HG02623 (cell line): Measurements from ENCODE around the gene ABI3BP.
"Not testable (repeated sequence)": the region's sequence is repeated elsewhere in the genome, so short reads cannot be mapped to it uniquely, and the experiment has no call there.

ENCODE experiments used
- ATAC-seq: cut with Tn5 transposase; IDR thresholded peaks from one replicate; pipeline ENCODE4 v1.9.1; 2021; ENCODE audit warnings: moderate library complexity; ENCODE audit not compliant: unreplicated experiment

ABI3BP gene, protein sequence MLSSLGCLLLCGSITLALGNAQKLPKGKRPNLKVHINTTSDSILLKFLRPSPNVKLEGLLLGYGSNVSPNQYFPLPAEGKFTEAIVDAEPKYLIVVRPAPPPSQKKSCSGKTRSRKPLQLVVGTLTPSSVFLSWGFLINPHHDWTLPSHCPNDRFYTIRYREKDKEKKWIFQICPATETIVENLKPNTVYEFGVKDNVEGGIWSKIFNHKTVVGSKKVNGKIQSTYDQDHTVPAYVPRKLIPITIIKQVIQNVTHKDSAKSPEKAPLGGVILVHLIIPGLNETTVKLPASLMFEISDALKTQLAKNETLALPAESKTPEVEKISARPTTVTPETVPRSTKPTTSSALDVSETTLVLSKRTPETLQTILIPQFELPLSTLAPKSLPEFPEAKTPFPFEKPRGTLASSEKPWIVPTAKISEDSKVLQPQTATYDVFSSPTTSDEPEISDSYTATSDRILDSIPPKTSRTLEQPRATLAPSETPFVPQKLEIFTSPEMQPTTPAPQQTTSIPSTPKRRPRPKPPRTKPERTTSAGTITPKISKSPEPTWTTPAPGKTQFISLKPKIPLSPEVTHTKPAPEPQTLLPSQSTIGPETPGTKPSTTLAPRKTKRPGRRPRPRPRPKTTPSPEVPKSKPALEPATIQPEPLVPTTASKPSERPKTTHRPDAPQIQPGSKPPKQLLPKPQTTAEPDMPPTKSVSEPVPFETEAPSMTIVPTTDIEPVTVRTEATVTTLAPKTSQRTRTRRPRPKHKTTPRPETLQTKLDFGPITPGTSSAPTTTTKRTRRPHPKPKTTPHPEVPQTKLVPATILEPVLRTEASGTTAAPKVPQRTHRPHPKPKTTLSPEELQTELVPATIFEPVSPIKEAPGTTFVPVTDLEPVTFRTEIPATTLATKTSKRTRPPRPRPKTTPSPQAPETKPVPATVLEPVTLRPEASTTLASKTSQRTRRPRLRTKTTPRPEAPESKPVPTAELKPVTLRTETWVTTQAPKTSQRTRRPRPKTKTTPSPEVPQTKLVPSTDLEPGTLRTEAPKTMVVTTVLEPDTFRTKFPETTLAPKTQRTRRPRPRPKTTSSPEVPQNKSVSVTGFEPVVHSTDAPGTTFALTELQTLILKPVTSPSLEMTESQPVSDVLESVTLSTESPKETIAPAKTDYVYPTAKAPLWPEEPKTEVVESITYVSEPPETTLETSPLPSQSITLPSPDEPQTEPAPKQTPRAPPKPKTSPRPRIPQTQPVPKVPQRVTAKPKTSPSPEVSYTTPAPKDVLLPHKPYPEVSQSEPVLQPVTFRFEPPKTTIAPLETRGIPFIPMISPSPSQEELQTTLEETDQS (N-terminal part only)

DNA sequence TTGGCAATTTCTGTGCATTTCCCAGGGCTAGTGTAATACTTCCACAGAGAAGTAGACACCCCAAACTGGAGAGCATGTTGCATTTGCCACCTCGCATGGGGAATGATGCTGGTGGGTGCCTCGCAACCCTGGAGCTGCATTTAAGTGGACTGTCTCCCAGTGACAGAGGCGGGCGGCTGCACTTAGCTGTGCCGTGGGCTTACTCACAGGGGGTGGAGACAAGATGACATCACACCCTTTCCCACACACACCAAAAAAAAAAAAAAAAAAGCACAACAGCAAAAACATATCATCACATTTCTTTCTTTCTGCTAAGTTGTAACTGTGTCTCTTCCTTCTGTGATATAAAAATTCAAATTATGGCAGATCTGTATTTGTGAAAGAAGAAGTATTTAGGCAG lies at the start of gene ABI3BP:
ABI3BP (minus strand) TSS at position 113 of the 400 bp plus-strand sequence; CDS start at position 76, 37 bp downstream.
- ATAC-seq: no peak

DNA sequence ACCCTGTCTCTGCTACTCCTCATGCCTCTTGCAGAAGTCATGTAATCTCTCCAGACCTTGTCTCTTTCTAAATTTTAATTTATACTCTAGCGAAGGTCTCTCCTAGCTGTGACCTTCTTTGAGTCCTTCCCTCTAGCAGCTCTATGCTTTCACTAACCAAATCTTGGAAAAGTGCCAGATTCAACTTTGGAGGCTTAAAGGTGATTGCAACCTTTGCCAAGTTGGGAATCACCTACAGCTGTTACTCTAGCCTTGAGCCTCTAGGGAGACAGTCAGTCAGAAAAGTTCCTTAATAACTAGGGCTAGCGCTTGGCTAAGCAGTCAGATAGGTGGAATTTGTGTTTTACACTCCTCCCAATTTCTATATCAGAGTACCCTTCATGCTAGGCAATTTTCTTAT lies 46.1 kb upstream of the ABI3BP start:
- ATAC-seq: no peak

DNA sequence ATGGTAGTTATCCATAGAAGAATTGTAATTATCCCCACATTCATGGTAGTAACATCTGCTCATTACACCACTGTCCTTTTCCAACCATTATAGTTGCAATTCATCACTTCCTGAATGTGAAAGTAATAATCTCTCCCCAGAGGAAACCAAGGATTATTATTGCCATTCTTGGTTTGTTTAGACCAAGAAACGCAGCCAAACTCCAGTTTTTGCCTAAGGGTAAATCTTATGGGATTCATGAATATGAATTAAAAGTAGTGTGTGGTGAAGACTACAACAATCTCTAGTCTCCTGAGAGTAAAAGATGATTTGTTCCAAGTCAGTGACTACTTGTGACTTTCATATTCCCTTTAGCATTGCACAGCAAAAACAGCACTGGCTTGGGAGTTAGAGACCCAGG lies 45.7 kb upstream of the ABI3BP start:
- ATAC-seq: no peak

DNA sequence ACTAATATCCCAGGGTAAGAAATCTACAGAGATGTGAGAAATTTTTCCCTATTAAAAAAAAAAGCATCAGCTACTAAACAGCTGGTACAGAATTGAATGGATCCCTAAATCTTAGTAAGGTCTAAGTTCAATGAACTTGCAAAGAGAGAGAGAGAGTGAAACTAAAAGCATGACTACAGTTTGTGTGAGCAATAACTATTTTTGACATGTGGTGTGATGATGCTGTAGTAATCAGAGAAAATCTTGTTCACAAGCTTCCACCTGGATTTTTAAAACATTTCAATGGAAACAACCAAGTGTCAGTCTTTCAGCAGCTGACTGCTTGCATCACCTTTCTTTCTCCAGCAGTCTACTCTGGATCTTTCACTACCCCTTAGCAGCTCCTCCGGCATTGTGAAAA lies 45.2 kb upstream of the ABI3BP start:
- no peak for ATAC-seq

DNA sequence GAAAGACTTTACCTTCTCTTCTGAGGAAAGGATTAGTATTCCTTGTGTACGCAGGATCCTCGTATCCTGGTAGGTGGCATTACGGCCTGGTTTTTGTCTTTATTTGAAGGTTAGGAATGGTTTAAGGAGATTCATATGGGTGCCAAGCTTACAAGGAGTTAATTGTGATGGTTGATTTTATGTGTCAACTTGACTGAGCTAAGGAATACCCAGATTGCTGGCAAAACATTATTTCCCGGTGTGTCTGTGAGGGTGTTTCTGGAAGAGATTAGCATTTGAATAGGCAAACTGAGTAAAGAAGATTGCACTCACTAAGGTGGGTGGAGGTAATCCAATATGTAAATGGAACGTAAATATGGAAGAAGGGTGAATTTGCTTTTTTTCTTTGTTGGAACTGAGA lies 44.4 kb upstream of the ABI3BP start:
- no peak for ATAC-seq

DNA sequence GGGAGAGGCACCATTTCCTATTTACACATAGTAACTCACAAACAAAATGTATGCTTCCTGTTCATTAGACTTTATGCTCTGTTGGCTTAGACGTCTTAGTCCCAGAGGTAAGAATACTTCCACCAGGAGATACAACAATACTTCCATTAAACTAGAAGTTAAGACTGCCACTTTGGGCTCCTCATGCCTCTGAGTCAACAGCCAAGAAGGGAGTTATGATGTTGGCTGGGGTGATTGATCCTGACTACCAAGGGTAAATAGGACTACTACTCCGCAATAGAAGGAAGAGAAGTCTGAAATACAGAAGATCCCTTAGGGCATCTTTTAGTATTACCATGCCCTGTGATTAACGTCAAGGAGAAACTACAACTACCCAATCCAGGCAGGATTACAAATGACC lies 43.5 kb upstream of the ABI3BP start:
- no peak for ATAC-seq

DNA sequence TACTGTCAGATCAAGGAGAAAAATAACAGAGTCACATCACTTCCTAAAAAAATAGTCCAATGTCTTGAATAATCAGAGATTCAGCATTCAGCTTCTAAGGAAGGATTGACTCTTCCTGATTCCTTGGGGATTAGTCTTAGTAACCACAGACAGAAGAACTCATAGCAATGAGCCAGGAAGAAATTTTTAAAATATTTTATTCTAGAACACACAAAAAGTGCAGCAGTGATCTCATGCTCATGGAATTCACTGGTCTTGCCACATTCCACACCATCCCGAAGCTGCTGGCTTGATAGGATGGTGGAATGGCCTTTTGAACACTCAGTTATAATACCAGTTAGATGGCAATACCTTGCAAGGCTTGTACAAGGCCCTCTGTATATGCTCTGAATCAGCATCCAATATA lies 43.0 kb upstream of the ABI3BP start:
- no peak for ATAC-seq

DNA sequence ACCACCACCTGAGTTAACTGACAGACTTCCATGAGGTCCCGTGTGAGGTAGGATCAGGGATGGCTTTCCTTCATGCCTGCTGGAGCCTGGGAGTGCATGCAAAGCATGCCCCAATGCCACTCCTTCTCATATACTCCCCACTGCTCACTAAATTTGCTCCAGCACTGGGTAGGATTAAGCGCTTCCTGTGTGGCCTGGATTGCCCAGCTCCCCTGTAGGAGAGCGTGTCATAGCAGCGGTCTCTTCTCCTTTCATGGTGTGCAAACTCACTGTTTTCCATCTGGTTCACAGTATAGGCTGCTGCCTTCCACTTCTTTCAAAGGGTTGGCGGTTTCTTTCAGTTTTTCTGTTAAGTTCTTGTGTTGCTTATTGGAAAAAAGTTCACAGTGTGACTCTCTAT lies 34.1 kb upstream of the ABI3BP start:
- no peak for ATAC-seq

DNA sequence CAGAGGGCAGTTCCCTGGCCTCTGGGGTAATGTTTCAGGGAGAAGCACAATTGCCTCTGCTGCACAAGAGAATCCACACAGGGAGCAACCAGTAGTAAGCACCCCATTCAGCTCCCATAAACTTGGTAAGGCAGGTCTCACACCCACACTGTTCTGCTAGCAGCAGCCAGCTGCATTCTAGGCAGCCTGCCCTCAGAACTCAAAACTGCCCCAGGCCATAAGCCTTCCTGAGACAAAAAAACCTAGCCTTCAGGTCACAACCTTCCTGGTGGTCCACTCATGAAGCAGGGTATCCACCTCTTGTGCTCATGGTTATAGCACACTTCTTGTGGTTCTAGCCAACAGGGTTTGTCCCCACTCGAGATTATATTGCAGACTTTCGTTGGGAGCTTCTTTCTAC lies 33.7 kb upstream of the ABI3BP start:
- ATAC-seq: no peak

DNA sequence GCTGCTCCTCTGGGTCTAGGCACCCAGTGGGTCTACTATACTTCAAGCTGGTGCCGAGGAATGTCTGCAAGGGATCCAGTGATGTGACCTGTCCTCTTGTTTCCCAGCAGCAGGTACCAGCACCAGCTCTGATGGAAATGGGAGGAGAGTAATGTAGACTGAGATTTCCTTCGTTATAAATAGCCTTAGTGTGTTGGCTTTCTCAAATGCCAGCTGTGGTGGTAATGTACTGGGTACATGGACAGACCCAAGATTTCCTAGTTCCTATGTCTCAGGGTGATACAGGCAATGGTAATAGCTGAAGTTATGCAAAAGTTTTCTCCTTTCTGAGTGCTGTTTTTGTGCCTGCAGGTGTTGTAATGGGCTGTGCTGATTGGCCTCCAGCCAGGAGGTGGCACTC lies 33.0 kb upstream of the ABI3BP start:
- ATAC-seq: no peak

DNA sequence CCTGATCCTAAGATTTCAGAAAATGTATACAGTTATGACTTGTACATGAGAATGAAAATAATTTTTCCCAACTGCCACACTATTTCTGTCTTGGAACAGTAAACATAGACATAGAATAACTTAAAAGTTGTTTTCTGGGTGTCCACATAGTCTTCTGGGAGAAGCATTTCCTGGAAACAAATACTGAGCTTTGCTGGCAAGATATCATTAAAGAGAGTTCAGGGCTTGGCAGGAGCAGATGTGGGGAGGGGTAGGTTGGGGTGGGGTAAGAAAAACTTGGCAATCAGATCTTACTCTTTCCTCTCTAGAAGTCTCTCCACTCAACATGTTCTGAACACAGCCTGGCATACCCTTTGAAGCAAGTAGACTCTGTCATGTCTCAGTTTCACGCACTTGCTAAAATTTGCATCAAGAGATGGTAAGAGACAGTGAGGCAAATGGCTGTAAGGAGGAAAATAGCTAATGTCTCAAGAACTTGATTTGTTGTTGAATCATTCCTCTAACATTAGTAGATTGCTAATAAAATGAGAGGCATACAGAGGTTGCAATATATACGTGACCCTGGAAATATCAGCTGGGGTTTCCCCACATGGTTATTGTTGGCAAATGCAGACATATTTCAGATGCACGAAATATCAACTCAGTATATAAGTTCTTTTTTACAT lies 27.3 kb upstream of the ABI3BP start:
- ATAC-seq: no peak

DNA sequence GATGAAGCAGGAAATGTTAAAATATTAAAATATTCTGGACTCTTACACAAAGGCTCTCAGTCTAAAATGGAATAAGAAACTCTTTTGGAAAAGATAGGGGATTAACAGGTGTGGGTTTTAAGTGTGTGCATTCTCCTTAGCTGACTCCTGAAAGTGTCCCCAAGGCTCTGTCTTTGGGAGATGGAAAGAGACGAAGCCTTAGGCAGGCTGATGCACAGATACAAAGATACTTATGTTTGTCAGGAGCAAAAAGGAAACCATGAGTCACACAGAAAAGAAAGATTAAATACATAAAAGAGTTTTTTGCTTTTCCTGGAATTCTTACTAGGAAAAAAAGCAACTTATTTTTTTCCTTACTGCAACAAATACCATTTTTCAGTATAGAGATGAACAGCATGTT lies 23.8 kb upstream of the ABI3BP start:
- no peak for ATAC-seq

DNA sequence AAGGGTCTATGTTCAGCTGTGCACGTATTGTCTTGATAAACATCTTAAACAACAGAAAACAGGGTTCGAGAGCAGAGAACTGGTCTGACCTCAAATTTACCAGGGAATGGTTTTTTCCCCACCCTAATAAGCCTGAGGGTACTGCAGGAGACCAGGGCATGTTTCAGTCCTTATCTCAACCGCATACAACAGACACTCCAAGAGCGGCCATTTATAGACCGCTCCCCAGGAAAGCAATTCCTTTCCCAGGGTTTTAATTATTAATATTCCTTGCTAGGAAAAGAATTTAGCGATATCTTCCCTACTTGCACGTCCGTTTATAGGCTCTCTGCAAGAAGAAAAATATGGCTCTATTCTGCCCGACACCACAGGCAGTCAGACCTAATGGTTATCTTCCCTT lies 19.1 kb upstream of the ABI3BP start:
- ATAC-seq: not testable (repeated sequence)

DNA sequence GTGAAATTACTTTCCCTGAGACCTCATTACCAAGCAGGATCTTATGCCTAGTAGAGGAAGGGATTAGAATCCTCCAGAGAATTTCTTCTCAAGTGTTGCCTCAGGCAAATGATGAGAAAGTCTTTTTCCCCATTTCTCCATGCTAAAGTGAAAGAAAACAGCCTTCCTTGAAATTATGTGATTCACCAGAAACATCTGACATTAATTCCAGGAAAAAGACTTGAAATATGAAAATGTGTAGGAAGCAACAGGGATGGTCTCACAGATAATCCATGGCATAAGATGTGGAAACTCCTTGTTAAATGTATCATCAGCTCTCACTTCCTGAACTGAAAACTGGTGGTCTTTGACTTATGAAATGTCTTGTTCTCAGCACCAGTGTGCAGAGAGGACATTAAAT lies 17.9 kb upstream of the ABI3BP start:
- ATAC-seq: no peak

DNA sequence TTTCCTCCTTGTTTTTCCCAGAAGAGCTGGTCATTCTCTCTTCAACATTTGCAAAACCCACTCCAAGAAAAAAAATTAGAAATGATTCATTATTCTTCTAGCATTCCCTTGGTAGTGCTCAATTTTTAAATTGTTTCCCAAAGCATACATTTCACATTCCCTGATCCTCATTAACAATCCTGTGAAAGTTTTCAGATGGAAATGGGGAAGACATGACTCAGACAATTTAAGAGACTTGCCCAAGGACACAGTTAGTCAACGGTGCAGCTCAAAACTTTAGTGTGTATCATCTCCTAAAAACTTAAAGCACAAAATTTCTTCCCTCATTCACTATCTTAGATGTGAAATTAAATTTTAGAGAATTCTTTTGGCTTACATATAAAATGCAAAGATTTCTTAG lies 17.1 kb upstream of the ABI3BP start:
- ATAC-seq: no peak

DNA sequence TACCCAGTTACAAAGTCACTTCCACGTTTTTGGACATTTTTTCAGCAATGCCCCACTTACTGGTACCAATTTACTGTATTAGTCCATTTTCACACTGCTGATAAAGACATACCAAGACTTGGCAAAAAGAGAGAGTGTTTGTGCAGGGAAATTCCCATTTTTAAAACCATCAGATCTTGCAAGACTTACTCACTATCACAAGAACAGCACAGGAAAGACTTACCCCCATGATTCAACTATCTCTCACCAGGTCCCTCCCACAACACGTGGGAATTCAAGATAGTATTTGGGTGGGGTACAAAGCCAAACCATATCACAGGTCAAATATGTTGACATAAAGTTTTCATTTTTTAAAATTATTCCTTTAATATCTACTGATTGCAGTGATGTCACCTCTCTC lies 16.2 kb upstream of the ABI3BP start:
- ATAC-seq: no peak

DNA sequence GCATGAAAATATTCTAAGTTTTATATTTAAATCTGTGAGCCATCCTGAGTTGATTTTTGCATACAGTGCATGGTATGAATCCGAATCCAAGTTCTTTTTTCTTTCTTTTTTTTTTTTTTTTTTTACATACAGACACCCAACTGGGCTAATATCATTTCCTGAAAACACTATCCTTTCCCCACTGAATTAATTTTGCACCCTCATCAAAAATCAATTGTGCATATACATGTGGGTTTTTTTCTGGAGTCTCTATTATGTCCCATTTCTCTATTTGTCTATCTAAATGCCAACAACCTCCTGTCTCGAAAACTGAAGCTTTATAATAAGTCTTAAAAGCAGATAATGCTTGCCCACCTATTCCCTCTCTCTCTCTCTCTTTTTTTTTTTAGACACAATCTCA lies 5.9 kb upstream of the ABI3BP start:
- no peak for ATAC-seq

DNA sequence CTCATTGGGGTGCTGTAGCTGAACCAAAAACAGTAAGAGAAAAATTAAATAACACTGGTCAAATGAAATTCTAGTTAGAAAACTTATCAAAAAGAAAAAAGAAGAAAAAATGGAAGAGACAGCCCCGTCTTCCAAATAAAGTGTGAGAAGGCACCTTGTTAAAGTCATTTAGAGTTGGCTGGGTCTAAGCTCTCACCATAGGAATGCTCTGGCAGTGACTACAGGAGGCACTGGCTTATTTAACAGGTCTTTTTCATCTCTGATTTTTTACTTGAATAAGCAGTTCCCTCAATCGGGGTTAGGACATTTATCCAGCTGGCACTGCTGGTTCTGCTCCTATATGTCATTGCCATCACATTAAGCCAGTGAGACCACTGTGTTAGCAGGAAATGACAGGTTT lies 1.6 kb upstream of the ABI3BP start:
- no peak for ATAC-seq

DNA sequence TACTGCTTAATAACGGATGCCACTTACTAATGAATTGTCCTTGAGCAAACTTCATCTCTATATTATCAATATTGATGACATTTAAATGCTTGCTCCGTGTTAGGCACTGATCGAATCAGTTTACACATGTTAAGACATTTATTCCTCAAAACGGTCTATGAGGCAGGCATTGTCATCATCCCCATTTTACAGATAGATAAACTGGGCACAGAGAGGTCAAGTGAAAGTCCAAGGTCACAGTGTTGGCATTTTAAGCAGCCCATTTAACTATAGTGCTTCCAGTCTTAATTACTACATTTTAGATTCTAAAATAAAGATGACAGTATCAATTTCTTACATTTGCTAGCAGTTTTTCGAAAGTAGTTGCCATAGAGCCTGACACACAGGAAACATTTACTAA lies 966 bp upstream of the ABI3BP start:
- ATAC-seq: no peak

DNA sequence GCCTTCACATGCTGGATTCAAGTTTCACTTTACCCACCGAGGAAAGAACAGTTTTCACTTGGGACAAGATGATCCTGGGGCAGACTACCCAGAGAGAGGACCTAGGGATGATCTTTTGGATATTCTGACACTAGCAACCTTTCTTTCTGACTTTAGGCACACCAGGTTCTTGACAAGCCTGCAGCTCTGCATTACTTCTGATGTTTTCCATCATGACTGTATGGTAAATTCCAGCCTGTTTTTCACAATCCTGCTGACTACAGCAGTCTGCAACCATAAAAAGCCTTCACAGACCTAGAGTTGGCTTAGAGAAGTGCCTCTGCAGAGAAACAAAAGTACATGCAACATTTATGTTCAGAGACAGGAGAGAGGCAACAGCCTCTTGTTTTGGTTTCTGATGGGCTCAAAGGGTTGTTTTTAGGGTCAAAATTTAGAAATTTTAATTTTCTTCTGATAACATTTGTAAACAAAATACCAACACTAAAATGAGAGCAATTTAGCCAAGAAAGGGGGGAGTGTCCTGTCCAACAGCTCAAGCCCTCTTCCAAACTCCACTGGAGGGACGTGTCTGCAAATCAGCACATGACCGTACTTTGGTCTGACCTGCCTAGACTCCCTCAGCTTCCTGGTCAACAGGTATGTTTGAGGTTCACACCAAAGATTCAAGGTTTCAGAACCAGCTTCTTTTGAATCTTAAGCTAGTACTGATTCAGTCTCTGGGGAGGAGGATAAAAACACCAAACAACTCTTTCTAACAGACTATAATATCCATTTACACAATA lies 799 bp downstream of the ABI3BP start:
- no peak for ATAC-seq
